HG02763 (cell line): Measurements from ENCODE around the gene MON1B.
A peak's percentile ranks its signal among the peaks of the same experiment; 100 is the strongest.

Experiments used
- ATAC-seq: cut with Tn5 transposase; IDR thresholded peaks from one replicate; pipeline ENCODE4 v1.9.1; 2021; ENCODE audit warnings: mild to moderate bottlenecking, moderate library complexity; ENCODE audit not compliant: unreplicated experiment

Gene MON1B

DNA sequence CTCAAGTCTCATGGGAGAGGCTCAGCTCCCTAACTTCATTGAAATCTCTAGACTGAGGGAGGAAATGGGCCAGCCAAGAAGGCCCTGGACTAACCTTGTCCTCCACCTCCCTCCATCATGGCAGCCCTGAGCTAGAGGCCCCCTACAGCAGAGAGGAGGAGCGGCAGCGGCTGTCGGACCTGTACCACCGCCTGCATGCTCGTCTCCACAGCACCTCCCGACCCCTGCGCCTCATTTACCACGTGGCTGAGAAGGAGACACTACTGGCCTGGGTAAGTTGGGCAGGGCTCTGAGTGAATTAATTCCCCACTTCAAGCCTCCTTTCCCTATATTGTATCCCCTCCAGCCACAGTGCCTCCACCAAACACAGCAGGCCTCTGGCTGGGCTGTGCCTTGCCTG, 4.4 kb downstream of the MON1B start:
- ATAC-seq, result no peak

DNA sequence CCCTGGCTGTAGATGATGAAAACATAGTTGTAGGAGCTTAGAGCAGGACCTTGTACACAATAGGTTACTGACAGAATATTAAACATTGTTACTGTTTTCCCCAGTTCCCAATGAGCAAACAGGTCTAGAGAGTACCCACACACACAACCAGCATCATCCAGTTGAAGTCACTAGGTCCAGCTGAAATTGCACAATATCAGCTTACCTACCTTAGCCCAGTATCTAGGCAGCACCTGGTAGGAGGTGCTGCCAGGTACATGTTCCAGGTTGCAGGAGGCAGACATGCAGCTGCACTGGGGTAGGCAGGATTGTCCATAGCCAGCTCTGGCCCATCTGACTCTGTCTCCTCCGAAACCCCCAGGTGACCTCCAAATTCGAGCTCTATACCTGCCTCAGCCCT, 6.8 kb downstream of the MON1B start:
- ATAC-seq, result no peak

DNA sequence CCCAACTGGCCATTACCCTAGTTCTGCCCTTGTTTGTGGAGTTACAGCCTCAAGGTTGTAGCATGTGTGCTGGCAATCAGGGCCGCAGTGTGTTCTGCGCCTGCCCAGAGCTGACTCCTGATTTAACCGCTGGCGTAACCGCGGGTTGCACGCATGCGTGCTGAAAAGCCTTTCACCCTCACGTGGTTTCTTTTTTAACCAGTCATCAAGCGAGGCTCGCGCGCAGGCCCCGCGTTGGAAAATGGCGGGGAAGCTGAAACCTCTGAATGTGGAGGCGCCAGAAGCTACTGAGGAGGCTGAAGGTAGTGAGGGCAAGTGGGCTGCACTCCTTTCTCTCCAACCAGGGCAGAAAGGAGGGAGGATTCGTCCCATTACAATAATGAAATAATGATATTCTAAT, 8.2 kb downstream of the MON1B start, which contains the start of gene SYCE1L:
Gene SYCE1L, plus strand, starts transcription at position 198 of the 400 bp plus-strand sequence. Its CDS starts 44 bp downstream, at position 242.
- ATAC-seq, result no peak

DNA sequence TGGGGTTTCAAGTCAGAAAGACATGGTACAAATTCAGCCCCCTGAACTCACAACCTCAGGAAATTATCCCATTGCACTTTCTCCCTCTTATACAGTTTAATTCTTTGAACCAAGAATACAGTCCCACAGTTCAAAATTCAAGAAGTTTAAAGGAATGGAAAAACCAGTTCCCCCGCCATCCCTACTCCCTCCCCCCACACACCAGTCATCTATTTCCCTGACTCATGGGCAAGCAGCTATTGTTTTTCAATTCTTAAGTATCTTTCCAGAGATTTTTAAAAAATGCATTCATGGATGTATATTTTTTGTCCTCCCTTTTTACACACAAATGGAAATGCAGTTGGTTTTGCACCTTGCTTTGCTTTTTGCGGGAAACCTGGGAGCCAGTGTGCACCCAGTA, 15.5 kb downstream of the MON1B start:
- no peak for ATAC-seq

DNA sequence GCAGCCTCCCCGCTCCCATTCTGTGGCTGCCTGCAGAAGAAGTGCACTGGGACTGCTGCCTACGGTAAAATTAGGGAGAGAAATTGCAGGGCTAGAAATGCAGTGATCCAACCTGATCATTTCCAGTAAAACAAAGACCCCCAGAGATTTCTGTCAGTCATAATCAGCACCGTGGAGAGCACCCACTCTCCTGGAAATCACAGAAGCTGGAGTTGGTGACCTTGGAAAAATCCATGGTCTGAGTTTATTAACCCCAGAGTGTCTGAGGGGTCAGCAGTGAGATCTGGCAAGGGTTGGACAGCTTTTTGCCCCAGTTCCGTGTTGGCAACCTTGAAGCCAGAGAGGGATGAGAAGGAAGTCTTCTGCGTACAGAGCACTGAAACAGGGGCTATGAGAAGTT, 16.0 kb downstream of the MON1B start:
- no peak for ATAC-seq

DNA sequence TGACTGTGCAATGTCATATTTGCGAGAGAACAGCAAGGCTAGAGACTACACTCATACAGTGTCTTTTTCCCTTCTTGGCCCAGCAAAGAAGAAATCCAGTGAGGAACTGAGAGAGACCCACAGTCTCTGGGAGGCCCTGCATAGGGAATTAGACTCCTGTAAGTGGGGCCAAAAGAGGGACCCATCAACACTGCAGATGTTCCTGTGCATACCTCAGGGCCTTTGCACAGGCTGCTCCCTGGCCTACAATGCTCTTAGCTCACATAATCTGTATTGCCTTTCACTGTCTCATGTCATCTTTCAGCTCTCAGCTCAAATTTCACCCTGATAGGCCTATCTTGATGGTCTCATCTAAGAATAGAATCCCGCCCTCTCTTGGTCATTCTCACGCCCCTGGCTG, 17.4 kb downstream of the MON1B start:
- ATAC-seq, result no peak

DNA sequence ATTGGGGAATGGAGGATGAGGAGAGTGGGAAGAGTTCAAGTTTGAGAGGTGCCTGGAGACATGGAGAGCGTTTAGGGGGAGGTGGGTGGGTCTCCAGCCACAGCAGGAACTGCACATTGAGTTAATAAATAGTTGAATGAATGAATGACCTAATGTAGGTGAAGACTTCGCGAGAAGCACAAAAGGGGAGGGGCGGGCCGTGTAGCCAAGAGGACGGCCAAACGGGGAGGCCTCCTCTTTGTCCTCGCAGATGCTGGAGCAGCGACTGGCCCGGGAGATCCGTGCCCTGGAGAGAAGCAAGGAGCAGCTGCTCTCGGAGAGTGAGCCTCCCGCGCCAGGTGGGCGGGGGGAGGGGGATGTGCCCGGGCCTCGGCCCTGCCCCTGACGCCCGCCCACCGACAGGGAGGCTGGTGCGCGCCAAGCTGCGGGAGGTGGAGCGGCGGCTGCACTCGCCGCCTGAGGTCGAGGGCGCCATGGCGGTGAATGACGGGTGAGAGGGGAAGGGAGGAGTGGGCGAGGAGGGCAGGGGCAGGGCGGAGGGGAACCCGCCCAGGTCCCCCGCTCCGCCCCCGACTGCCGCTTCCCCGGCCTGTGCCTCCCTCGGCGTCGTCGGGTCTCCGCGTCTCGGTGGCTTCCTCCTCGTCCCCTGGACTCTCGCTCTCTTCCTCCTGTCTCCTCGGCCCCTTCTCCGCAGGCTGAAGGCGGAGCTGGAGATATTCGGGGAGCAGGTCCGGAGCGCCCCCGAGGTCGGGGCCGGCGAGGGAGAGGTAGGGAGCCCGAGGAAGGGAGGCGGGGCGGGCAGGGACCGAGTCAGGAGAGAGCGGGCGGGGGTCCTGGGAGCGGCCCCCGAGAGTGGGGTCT, 21.1 kb downstream of the MON1B start:
- ATAC-seq, result peak; percentile 70

DNA sequence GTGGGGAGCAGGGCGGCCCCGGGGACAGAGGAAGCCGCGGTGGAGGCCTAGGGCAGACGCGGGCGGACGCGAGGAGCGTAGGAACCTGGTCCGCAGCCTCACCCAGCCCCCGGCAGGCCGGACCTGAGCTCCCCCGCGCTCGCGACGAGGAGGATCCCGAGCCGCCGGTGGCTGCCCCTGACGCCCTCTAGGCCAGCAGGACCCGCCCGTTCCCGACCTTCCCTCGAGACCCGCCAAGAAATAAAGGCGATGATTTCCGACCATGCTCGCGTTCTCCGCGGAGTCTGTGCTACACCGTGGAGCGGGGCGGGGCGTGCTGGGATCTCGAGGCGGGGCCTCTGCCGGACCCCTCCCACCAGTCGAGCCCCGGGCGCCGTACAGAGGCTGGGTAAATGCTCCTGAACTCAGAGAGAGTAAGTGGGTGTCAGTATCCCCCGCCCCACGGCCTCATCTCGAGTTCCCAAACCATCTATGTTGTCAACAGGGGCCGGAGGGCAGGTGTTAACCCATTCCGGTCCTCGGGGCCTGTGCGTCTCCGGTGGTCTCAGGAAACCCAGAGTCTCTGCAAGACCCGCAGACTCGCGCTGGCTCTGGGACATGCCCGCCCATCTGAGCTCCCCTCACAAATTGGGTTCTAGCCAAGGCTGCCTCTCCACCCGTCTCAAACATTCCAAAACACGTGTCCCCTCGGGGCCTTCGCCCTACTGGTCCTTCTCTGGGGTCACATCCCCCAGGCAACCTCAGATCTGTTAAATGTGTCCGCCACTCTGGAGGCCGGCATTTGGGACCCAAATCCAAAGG, 22.0 kb downstream of the MON1B start:
- peak; percentile 44 for ATAC-seq

DNA sequence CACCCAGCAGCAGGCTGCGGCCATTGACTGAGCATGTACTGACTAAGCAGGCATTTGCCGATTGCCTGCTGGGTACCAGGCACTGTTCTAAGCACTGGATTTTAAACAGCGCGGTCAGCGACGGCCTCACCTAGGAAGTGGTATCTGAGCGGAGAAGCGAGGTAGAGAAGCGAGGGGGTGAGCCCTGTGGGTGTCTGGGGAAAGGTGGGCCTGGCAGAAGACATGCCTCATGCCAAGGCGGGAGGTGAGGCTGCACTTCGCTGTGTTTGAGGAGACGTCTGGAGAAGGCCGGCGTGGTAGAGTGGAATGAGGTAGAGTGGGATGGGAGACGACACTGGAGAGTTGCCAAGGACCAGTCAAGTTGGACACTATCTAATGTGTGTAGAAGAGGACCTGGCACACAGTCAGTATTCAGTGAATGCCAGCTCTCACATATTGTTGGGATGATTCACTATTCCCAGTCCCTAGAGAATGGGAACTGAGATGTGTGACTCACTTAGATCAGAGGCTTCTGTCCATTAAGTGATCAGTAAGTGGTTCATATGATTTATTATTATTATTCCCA, 22.6 kb downstream of the MON1B start:
- ATAC-seq, result no peak

DNA sequence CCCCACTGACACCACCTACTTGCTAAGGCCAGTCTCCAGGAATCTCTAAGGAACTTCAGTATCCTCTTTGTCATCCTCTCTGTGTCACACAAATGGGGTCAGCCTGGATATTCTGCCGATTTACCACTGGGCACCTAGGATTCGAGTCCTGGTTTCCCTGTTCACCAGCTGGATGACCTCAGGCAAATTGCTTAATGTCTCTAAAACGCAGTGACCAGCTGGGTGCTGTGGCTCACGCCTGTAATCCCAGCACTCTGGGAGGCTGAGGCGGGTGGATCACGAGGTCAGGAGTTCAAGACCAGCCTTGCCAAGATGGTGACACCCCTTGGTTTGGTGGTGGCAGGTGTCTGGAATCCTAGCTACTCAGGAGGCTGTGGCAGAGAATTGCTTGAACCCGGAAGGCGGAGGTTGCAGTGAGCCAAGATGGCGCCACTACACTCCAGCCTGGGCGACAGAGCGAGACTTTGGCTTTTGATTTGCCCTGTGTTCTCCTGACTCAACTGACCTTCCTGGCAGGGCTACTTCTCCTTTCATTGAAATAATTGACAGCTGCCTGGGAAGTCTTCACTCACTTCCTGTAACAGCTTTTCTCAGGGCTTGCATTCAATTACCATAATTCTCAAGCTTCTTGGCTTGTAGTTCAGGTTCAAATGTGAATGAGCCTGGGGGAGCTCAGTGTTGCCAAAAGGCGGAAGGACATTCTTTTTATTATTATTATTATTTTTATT, 23.6 kb downstream of the MON1B start:
- ATAC-seq, result no peak

DNA sequence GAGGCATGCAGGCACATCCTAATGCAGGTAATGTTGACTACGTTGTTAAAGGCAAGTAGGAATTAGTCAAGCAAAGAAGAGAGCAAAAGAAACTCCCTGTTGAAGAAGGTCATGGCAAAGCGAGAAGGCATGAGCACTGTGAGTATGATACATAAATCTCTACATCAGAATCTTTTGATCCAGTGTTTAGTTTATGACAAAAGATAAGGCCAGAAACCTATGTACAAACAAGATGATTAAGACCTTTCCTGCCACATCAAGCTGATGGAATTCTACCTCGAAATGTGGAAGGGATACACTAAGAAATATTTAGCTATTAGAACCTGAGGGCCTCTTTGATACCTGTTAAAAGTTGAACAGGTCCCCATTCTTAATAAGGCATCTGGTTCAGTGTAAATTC, 28.4 kb downstream of the MON1B start:
- no peak for ATAC-seq

DNA sequence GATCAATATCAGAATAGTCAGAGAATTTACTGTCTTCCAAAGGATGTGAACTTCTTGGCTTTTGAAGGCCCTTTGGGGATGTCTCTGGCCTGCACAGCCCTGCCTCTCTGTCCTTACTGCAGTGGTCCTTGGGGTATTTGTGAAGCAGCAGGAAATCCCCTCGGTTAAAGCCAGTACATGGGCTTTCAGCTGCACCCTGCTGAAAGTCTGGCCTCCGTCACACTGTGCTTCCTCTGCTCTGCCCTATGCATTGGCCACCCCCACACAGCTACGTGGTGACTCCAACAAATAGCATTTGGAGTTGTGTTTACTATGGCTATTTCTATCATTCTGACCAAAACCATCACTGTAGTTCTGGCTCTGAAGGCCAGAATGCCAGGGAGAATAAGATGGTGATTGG, 29.4 kb downstream of the MON1B start:
- ATAC-seq, result peak; percentile 61

DNA sequence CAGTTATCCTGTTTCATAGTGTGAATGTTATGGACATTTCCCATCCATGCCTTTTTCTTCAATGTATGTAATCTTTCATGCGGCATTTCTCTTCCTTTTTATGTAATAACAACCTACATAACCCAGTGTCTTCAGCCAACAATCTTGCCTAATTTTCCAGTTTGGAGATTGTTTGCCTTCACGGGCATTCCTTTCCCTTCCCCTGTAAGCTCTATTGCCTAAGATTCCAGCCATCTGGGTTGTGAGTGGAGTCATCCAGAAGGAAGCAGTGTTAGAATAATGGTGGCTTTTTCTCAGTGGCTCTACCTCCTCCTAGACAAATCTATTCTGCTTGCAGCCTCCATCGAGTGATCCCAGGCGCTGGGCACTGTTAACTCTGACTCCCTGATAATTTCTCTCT, 30.5 kb downstream of the MON1B start:
- no peak for ATAC-seq

DNA sequence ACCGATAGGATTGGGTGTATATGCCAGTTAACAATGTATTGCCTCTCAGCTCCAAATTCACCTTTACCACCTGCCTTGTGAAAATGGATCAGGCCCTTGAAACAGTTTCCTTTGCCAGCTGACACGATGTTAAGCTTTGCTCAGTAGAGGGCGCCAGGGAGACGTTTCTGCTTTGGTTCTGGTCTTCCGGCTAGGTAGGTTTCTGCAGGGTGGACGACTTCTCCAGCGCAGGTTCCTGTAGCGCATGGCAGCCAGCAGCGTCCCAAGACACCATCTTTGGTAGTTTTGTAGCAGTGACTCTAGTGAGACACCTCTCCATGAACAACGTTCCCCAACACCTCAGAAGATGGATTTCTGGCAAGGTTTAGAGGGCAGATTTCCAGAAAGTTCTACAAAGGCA, 32.2 kb downstream of the MON1B start:
- no peak for ATAC-seq

DNA sequence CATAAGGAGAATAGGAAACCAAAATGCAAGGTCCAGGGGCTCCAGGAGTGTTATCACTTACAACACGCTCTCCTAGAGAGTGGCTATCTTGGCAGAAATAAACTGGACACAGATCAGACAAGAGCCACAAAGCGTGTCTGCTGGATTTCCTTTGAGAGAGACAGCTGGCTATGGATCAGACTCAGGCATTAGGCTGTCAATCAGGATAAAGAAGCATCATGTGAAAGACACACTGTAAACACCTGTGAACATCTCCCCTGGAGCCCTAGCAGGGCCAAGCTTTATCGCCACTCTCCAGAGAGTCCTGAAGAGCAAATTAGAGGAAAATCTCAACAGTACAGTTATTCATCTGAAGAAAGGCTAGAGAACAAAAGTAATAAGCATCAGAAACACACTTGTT, 34.2 kb downstream of the MON1B start:
- no peak for ATAC-seq

DNA sequence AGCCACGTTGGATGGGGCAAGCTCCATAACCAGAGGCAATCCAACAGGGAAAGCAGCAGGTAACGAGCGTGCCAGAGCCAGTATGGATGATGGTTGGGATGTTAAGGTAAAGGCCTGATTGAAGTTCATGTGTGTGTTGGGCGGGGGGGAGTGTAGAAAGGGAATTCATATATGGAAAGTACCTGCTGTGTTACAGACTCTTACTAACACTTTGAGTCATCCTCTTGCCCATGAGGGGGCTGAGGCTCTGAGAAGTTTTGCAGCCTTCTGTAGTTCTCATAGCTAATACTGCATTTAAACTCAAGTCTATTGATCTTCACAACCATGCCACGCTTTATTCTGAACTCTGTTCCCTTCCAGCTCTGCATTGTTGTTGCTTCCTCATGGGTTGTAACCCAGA, 36.8 kb downstream of the MON1B start:
- peak; percentile 65 for ATAC-seq

DNA sequence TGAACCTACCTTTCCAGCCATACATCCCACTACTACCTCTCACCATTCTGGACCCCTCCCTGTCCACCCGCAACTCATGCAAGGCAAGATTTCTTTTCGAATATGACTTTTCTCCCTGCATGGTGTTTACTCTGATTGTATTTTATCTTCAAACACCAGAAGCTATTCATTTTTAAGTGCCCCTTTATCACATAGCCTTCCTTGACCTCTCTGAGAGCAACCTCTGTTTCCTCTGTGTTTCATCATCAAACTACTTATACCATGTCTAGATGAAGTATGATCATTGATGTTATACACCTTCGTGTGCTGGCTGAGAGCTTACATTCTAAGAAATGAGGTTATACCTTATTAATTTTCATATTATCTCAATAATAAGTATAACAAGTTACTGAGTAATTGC, 40.1 kb downstream of the MON1B start:
- no peak for ATAC-seq

DNA sequence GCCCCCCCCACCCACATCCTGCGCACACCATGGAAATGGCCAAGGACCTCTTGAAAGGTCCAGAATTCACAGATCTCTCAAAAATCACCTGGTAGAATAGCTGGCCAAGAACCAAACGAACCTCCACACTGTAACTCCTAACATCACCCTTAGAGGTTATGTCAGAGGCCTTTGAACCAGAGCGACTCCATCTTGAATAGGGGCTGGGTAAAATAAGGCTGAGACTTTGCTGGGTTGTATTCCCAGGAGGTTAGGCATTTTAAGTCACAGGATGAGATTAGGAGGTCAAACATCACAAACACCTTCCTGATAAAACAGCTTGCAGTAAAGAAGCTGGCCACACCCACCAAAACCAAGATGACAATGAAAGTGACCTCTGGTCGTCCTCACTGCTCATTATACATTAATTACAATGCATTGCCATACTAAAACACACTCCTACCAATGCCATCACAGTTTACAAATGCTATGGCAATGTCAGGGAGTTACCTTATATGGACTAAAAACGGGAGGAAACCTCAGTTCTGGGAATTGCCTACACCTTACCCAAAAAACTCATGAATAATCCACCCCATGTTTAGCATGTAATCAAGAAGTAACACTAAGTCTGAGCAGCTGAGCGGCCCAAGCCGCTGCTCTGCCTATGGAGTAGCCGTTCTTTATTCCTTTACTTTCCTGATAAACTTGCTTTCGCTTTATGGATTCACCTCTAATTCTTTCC, 43.0 kb downstream of the MON1B start:
- no peak for ATAC-seq

DNA sequence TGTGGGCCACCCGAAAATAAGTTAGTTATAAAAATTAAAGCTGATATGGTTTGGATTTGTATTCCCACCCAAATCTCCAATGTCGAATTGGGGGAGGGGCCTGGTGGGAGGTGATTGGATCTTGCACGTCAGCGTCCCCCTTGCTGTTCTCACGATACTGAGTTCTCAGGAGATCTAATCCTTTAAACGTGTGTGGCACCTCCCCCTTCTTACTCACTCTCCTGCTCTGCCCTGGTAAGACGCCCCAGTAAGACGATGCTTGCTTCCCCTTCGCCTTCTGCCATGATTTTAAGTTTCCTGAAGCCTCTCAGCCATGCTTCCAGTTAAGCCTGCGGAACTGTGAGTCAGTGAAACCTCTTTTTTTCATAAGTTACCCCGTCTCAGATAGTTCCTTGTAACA, 43.6 kb downstream of the MON1B start:
- ATAC-seq, result no peak

DNA sequence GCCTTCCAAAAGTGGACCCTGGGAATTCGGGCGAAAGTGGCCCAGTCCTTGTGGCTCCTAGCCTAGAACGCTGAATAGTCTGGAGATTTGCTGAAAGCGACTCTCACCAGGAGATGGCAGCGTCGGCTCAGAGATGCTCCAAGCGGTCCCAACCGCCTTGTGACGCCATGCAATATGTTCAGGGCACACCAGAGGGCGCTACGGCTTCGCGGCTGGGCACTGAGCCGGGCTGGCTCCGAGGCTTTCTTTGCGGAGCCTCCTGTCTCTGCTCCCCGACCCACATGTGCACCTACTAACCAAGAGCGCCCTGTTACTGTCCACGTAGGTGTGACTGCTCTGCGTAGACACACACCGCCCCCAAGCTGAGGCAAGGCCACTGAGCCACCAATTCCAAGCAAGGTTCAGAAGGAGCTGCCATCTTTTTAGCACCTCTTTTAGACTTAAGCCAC, 45.1 kb downstream of the MON1B start:
- ATAC-seq, result peak; percentile 99
